DOHH2 (cell line): ENCODE measurements around the gene GUK1.

Experiments
- H3F3A ChIP-seq: fragments of 200-600 bp; sonication (generic), shearing (Covaris generic); 2 replicates; pipeline ENCODE4 v1.6.0; 2016; ENCODE audit warnings: antibody characterized with exemption, mild to moderate bottlenecking; ENCODE audit not compliant: control insufficient read depth, insufficient read depth
- H3K27ac ChIP-seq: fragments of 200-600 bp; sonication (generic); 2 replicates; pipeline ENCODE4 v1.5.1; 2014; ENCODE audit warnings: low read depth, mild to moderate bottlenecking, low read length, moderate library complexity
- H3K27me3 ChIP-seq: fragments of 200-600 bp; sonication (generic); 2 replicates; pipeline ENCODE4 v1.6.1; 2014; ENCODE audit warnings: mild to moderate bottlenecking, low read length, mixed read lengths; ENCODE audit not compliant: control insufficient read depth
- H3K36me3 ChIP-seq: fragments of 200-600 bp; sonication (generic); 2 replicates; pipeline ENCODE4 v1.6.1; 2014; ENCODE audit warnings: mild to moderate bottlenecking, low read length, moderate library complexity, mixed read lengths; ENCODE audit not compliant: control insufficient read depth
- H3K4me1 ChIP-seq: fragments of 200-600 bp; sonication (generic); 2 replicates; pipeline ENCODE4 v1.6.1; 2014; ENCODE audit warnings: mild to moderate bottlenecking, low read length, mixed read lengths; ENCODE audit not compliant: control insufficient read depth
- H3K4me2 ChIP-seq: fragments of 200-600 bp; sonication (generic); 2 replicates; pipeline ENCODE4 v1.6.0; 2014; ENCODE audit warnings: mild to moderate bottlenecking, low read length, moderate library complexity
- H3K4me3 ChIP-seq: fragments of 200-600 bp; sonication (generic); 2 replicates; pipeline ENCODE4 v1.5.1; 2014; ENCODE audit warnings: mild to moderate bottlenecking, low read length, mixed read lengths
- H3K79me2 ChIP-seq: fragments of 200-600 bp; sonication (generic); 2 replicates; pipeline ENCODE4 v1.6.1; 2014; ENCODE audit warnings: mild to moderate bottlenecking, low read length, mixed read lengths; ENCODE audit not compliant: control insufficient read depth
- H3K9me2 ChIP-seq: fragments of 200-600 bp; sonication (generic); replicated peaks from 2 replicates; pipeline ENCODE4 v1.6.1; 2014; ENCODE audit warnings: mild to moderate bottlenecking, low read length, mixed read lengths; ENCODE audit not compliant: control insufficient read depth
- H3K9me3 ChIP-seq: fragments of 200-600 bp; sonication (generic); 2 replicates; pipeline ENCODE4 v1.6.1; 2014; ENCODE audit warnings: antibody characterized with exemption, low read length, mixed read lengths; ENCODE audit not compliant: control insufficient read depth, insufficient read depth
- H4K20me1 ChIP-seq: fragments of 200-600 bp; sonication (generic); 2 replicates; pipeline ENCODE4 v1.6.0; 2014; ENCODE audit warnings: low read depth, mild to moderate bottlenecking, antibody characterized with exemption, low read length, moderate library complexity; ENCODE audit not compliant: control insufficient read depth, insufficient read depth
- CTCF ChIP-seq: fragments of 200-600 bp; sonication (generic); IDR thresholded peaks from one replicate; pipeline ENCODE4 v1.5.1; 2014; ENCODE audit warnings: antibody characterized with exemption, mild to moderate bottlenecking, low read depth, low read length; ENCODE audit not compliant: poor library complexity, severe bottlenecking
- EZH2phosphoT487 ChIP-seq: fragments of 200-600 bp; sonication (generic); IDR thresholded peaks from 2 replicates; pipeline ENCODE4 v1.6.1; 2017; ENCODE audit warnings: borderline replicate concordance, mild to moderate bottlenecking, antibody characterized with exemption, low read length, moderate library complexity, mixed read lengths

The GUK1 gene

GRCh38 chr1:228158151-228159007 lies 18.3 kb downstream of the GUK1 start:
- Histone ChIP-seq H3K79me2 (no peaks in the 10 kb centered on the region), H4K20me1 (no peaks in the 10 kb centered on the region), H3K36me3 (no peaks in the 10 kb centered on the region), H3K4me1 (peaks cover 3% of the 10 kb centered on the region; the same call in 1 of the 2 replicates), H3K4me3 (no peak overlapping the region), H3K9me3 (no peaks in the 10 kb centered on the region), H3F3A (no peaks in the 10 kb centered on the region), H3K27me3 (no peaks in the 10 kb centered on the region), H3K4me2 (no peak overlapping the region), H3K9me2 (no peaks in the 10 kb centered on the region), H3K27ac (no peak overlapping the region)
- TF ChIP-seq CTCF = no peak
- no peak for TF ChIP-seq EZH2phosphoT487

- Histone ChIP-seq H4K20me1 (no peaks in the 10 kb centered on the region), H3F3A (no peaks in the 10 kb centered on the region), H3K9me3 (no peaks in the 10 kb centered on the region), H3K27me3 (no peaks in the 10 kb centered on the region), H3K36me3 (no peaks in the 10 kb centered on the region), H3K4me1 (peaks cover 3% of the 10 kb centered on the region; the same call in 1 of the 2 replicates), H3K9me2 (no peaks in the 10 kb centered on the region), H3K79me2 (no peaks in the 10 kb centered on the region), H3K4me3 (no peak overlapping the region), H3K27ac (no peak overlapping the region), H3K4me2 (no peak overlapping the region)
- TF ChIP-seq CTCF (no peak), EZH2phosphoT487 (no peak)
Observed at GRCh38 chr1:228159008-228159665, 19.1 kb downstream of the GUK1 start.

- H3K27ac ChIP-seq = no peak overlapping the region
- H3K9me2 ChIP-seq = no peaks in the 10 kb centered on the region
- H3K79me2 ChIP-seq = no peaks in the 10 kb centered on the region
- H3K9me3 ChIP-seq = no peaks in the 10 kb centered on the region
- TF ChIP-seq EZH2phosphoT487 = no peak
- no peak for TF ChIP-seq CTCF
- no peak overlapping the region for H3K4me3 ChIP-seq
- H3K4me1 ChIP-seq = peaks cover 7% of the 10 kb centered on the region
- H3K4me2 ChIP-seq = no peak overlapping the region
- H4K20me1 ChIP-seq = no peaks in the 10 kb centered on the region
- no peaks in the 10 kb centered on the region for H3K27me3 ChIP-seq
- no peaks in the 10 kb centered on the region for H3F3A ChIP-seq
- H3K36me3 ChIP-seq = no peaks in the 10 kb centered on the region
Observed at GRCh38 chr1:228160201-228160761, 20.2 kb downstream of the GUK1 start.
